Measurements from ENCODE around the gene VAPA.

GRCh38 chr18:9992973-9993520 lies 79.2 kb downstream of the VAPA start:
- TF ChIP-seq, protein P1, sequence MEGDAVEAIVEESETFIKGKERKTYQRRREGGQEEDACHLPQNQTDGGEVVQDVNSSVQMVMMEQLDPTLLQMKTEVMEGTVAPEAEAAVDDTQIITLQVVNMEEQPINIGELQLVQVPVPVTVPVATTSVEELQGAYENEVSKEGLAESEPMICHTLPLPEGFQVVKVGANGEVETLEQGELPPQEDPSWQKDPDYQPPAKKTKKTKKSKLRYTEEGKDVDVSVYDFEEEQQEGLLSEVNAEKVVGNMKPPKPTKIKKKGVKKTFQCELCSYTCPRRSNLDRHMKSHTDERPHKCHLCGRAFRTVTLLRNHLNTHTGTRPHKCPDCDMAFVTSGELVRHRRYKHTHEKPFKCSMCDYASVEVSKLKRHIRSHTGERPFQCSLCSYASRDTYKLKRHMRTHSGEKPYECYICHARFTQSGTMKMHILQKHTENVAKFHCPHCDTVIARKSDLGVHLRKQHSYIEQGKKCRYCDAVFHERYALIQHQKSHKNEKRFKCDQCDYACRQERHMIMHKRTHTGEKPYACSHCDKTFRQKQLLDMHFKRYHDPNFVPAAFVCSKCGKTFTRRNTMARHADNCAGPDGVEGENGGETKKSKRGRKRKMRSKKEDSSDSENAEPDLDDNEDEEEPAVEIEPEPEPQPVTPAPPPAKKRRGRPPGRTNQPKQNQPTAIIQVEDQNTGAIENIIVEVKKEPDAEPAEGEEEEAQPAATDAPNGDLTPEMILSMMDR (IDR thresholded peaks at IDR 0.05; ENCODE audit: low read depth, low read length): no peak
- TF ChIP-seq MYC (IDR thresholded peaks at IDR 0.05; ENCODE audit: low read depth, low read length): no peak
- TF ChIP-seq POLR2A (IDR thresholded peaks at IDR 0.05; ENCODE audit: extremely low read depth, insufficient read length): no peak

Data from NB4 (cell line).